Neuronal stem cell (in vitro differentiated cells): Measurements from ENCODE around the gene GDPD2.

ENCODE experiments used
- DNase-seq: peaks from one replicate; pipeline ENCODE4 v3.0.0-alpha.2; 2013; ENCODE audit warnings: low spot score
- H2AFZ ChIP-seq: one replicate; pipeline ENCODE4 v1.6.1; 2013; ENCODE audit warnings: mild to moderate bottlenecking, low read length, inconsistent platforms
- H2AK5ac ChIP-seq: 2 replicates; pipeline ENCODE4 v1.6.1; 2013; ENCODE audit warnings: low read depth, mild to moderate bottlenecking, inconsistent platforms, low read length, moderate library complexity, mixed read lengths
- H2BK120ac ChIP-seq: 2 replicates; pipeline ENCODE4 v1.6.1; 2013; ENCODE audit warnings: low read depth, mild to moderate bottlenecking, inconsistent platforms, low read length, moderate library complexity, mixed read lengths
- H2BK12ac ChIP-seq: one replicate; pipeline ENCODE4 v1.6.1; 2013; ENCODE audit warnings: low read length, inconsistent platforms
- H2BK15ac ChIP-seq: 2 replicates; pipeline ENCODE4 v1.6.1; 2013; ENCODE audit warnings: mild to moderate bottlenecking, low read length, inconsistent platforms, mixed read lengths
- H2BK5ac ChIP-seq: one replicate; pipeline ENCODE4 v1.6.1; 2013; ENCODE audit warnings: inconsistent platforms, mild to moderate bottlenecking, low read length, moderate library complexity
- H3K14ac ChIP-seq: one replicate; pipeline ENCODE4 v1.6.1; 2013; ENCODE audit warnings: low read length, inconsistent platforms
- H3K18ac ChIP-seq: 2 replicates; pipeline ENCODE4 v1.6.1; 2013; ENCODE audit warnings: low read length, inconsistent platforms
- H3K23ac ChIP-seq: 2 replicates; pipeline ENCODE4 v1.6.1; 2013; ENCODE audit warnings: low read depth, mild to moderate bottlenecking, mixed read lengths, low read length, inconsistent platforms; ENCODE audit not compliant: poor library complexity
- H3K27ac ChIP-seq: replicated peaks from 3 replicates; pipeline ENCODE4 v1.5.1; 2013; ENCODE audit warnings: low read length, inconsistent platforms
- H3K27me3 ChIP-seq, 3 experiments: 2 replicates each; pipeline ENCODE4 v1.6.1; 2013; ENCODE audit warnings: low read length in 3 of 3, mild to moderate bottlenecking in 2 of 3, inconsistent platforms in 1 of 3, low read depth in 1 of 3, mixed read lengths in 1 of 3, moderate library complexity in 1 of 3; ENCODE audit not compliant: control insufficient read depth in 3 of 3, insufficient read depth in 3 of 3
- H3K36me3 ChIP-seq, 2 donors: replicated peaks in 1 of 2; 2 replicates each; pipeline ENCODE4 v1.6.1; 2013; ENCODE audit warnings: low read length in 2 of 2; ENCODE audit not compliant: control insufficient read depth in 2 of 2, insufficient read depth in 2 of 2
- H3K4ac ChIP-seq: 2 replicates; pipeline ENCODE4 v1.6.1; 2013; ENCODE audit warnings: inconsistent platforms, mild to moderate bottlenecking, low read length, moderate library complexity
- H3K4me1 ChIP-seq, 2 donors: 1 replicate in 1 of 2; 2 replicates in 1 of 2; pipeline ENCODE4 v1.6.1; 2013; ENCODE audit warnings: low read length in 2 of 2, low read depth in 1 of 2; ENCODE audit not compliant: control insufficient read depth in 2 of 2, insufficient read depth in 1 of 2
- H3K4me2 ChIP-seq: one replicate; pipeline ENCODE4 v1.6.1; 2013; ENCODE audit warnings: mild to moderate bottlenecking, low read length, inconsistent platforms; ENCODE audit not compliant: insufficient read depth, poor library complexity, severe bottlenecking
- H3K4me3 ChIP-seq, 2 donors: 2 replicates each; pipeline ENCODE4 v1.5.1; 2013; ENCODE audit warnings: low read length in 2 of 2, mild to moderate bottlenecking in 2 of 2, inconsistent platforms in 1 of 2, moderate library complexity in 1 of 2
- H3K79me1 ChIP-seq: one replicate; pipeline ENCODE4 v1.6.1; 2013; ENCODE audit warnings: low read depth, mild to moderate bottlenecking, inconsistent platforms, low read length, moderate library complexity
- H3K9ac ChIP-seq: one replicate; pipeline ENCODE4 v1.6.1; 2013; ENCODE audit warnings: mild to moderate bottlenecking, low read depth, low read length, inconsistent platforms; ENCODE audit not compliant: poor library complexity
- H3K9me3 ChIP-seq, 2 donors: replicated peaks in 1 of 2; 2 replicates each; pipeline versions ENCODE3 to v1.6.1; 2013; ENCODE audit warnings: low read length in 2 of 2, mild to moderate bottlenecking in 2 of 2, inconsistent platforms in 1 of 2, low read depth in 1 of 2, mixed read lengths in 1 of 2, moderate library complexity in 1 of 2; ENCODE audit not compliant: control insufficient read depth in 2 of 2, insufficient read depth in 1 of 2
- H4K8ac ChIP-seq: one replicate; pipeline ENCODE4 v1.6.1; 2013; ENCODE audit warnings: low read depth, mild to moderate bottlenecking, inconsistent platforms, low read length, moderate library complexity
- H4K91ac ChIP-seq: one replicate; pipeline ENCODE4 v1.6.1; 2013; ENCODE audit warnings: low read length, low read depth, mild to moderate bottlenecking, inconsistent platforms; ENCODE audit not compliant: poor library complexity
- WGBS, 2 donors: extraction: QIAGEN DNeasy Blood & Tissue Kit; methylation state at CpG; one replicate each; pipeline ENCODE4 v1.1.7; 2013; ENCODE audit warnings: missing lambda C conversion rate in 2 of 2, mixed read lengths in 1 of 2; ENCODE audit not compliant: insufficient read length in 2 of 2, insufficient replicate concordance in 1 of 2; ENCODE audit errors: extremely low coverage in 2 of 2; 5-methylcytosine and 5-hydroxymethylcytosine counted together

GDPD2 gene

DNA sequence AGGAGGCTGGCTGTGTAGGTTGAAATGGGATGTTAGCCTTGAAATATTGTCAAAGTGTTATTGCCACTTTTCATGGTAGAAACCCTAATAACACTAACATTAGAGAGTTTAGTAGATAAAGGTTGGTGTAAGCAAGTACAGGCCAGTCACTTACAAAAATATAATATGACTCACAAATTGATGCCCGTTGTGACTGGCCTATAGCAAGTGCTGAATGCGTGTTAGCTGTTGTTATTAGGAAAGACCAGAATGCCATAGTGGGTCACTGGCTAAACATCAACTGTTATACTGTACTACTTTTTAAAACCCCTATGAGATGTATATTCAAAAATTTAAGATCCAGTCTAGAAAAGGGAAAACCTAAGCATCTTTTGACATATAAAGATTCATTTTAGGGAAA, 20.4 kb upstream of the GDPD2 start:
- Histone ChIP-seq H2AK5ac (no peak overlapping the region), H2BK12ac (no peak overlapping the region), H4K8ac (no peak overlapping the region), H3K18ac (no peak overlapping the region), H3K9me3 (no peaks in the 10 kb centered on the region), H3K14ac (no peak overlapping the region), H3K23ac (no peak overlapping the region), H3K4me2 (no peak overlapping the region), H3K4me1 (no peaks in the 10 kb centered on the region), H3K27ac (no peak overlapping the region), H3K4me3 (no peak overlapping the region), H2BK15ac (no peak overlapping the region), H3K79me1 (no peaks in the 10 kb centered on the region), H4K91ac (no peak overlapping the region), H3K36me3 (peaks cover 12 to 78% of the 10 kb centered on the region in 2 donors), H3K9ac (no peak overlapping the region), H3K4ac (no peak overlapping the region), H3K27me3 (no peaks in the 10 kb centered on the region), H2BK5ac (no peak overlapping the region), H2AFZ (no peak overlapping the region), H2BK120ac (no peak overlapping the region)
- whole genome bisulfite sequencing, 2 donors = no CpG with 5 or more reads among the region's 2 CpGs
- no peak for DNase-seq

GRCh38 chrX:70405003-70405402, 18.1 kb upstream of the GDPD2 start:
- Histone ChIP-seq H3K27ac (no peak overlapping the region), H3K4me2 (no peak overlapping the region), H3K36me3 (peaks cover 14 to 75% of the 10 kb centered on the region in 2 donors), H2AK5ac (no peak overlapping the region), H2BK5ac (no peak overlapping the region), H3K27me3 (no peaks in the 10 kb centered on the region), H4K91ac (no peak overlapping the region), H3K23ac (no peak overlapping the region), H3K4me3 (no peak overlapping the region), H3K18ac (no peak overlapping the region), H2BK15ac (no peak overlapping the region), H2AFZ (no peak overlapping the region), H2BK12ac (no peak overlapping the region), H3K9me3 (no peaks in the 10 kb centered on the region), H4K8ac (no peak overlapping the region), H3K4me1 (no peaks in the 10 kb centered on the region), H3K14ac (no peak overlapping the region), H3K79me1 (no peaks in the 10 kb centered on the region), H3K9ac (no peak overlapping the region), H3K4ac (no peak overlapping the region), H2BK120ac (no peak overlapping the region)
- DNase-seq = no peak
- WGBS, 2 donors = no CpG with 5 or more reads among the region's 1 CpG

GRCh38 chrX:70410921-70411320, 12.2 kb upstream of the GDPD2 start:
- no peak overlapping the region for H3K27ac ChIP-seq
- no peaks in the 10 kb centered on the region for H3K79me1 ChIP-seq
- no peak overlapping the region for H3K23ac ChIP-seq
- H4K91ac ChIP-seq = no peak overlapping the region
- no CpG with 5 or more reads among the region's 2 CpGs for WGBS, 2 donors
- H2AFZ ChIP-seq = no peak overlapping the region
- H3K27me3 ChIP-seq = no peaks in the 10 kb centered on the region
- no peak overlapping the region for H3K4me3 ChIP-seq
- H2BK120ac ChIP-seq = no peak overlapping the region
- no peaks in the 10 kb centered on the region for H3K4me1 ChIP-seq
- no peak for DNase-seq
- no peak overlapping the region for H3K18ac ChIP-seq
- no peak overlapping the region for H2BK12ac ChIP-seq
- no peaks in the 10 kb centered on the region for H3K9me3 ChIP-seq
- no peak overlapping the region for H2BK5ac ChIP-seq
- H3K4me2 ChIP-seq = no peak overlapping the region
- H3K36me3 ChIP-seq = peaks cover 4 to 73% of the 10 kb centered on the region in 2 donors
- no peak overlapping the region for H3K4ac ChIP-seq
- no peak overlapping the region for H2AK5ac ChIP-seq
- no peak overlapping the region for H2BK15ac ChIP-seq
- H3K9ac ChIP-seq = no peak overlapping the region
- H4K8ac ChIP-seq = no peak overlapping the region
- no peak overlapping the region for H3K14ac ChIP-seq

- Histone ChIP-seq H3K4me2 (no peak overlapping the region), H2BK15ac (no peak overlapping the region), H3K27me3 (no peaks in the 10 kb centered on the region), H2BK5ac (no peak overlapping the region), H3K4me3 (no peak overlapping the region), H3K27ac (no peak overlapping the region), H3K36me3 (peaks cover 3 to 67% of the 10 kb centered on the region in 2 donors), H3K4me1 (no peaks in the 10 kb centered on the region), H2BK120ac (no peak overlapping the region), H3K23ac (no peak overlapping the region), H4K8ac (no peak overlapping the region), H4K91ac (no peak overlapping the region), H3K14ac (no peak overlapping the region), H2BK12ac (no peak overlapping the region), H2AFZ (no peak overlapping the region), H2AK5ac (no peak overlapping the region), H3K4ac (no peak overlapping the region), H3K9me3 (no peaks in the 10 kb centered on the region), H3K18ac (no peak overlapping the region), H3K9ac (no peak overlapping the region), H3K79me1 (no peaks in the 10 kb centered on the region)
- no CpG with 5 or more reads among the region's 3 CpGs for WGBS, 2 donors
- no peak for DNase-seq
Observed at GRCh38 chrX:70411475-70411874, 11.6 kb upstream of the GDPD2 start.
